ENCODE data around the gene SIDT1. TPM values are rescaled to one million over a fixed set of nuclear protein-coding genes. Genes with fewer than 3 reads are reported as not detected.

Gene SIDT1
- total RNA-seq, 1 experiment from 2014 or later, result not detected

GRCh38 chr3:113545594-113545993 is 13.2 kb downstream of the SIDT1 start:
- DNase-seq (ENCODE audit: low spot score), result no peak

- no peak for DNase-seq (ENCODE audit: low spot score)
Measured at GRCh38 chr3:113546414-113546893, 14.1 kb downstream of the SIDT1 start.

- DNase-seq (ENCODE audit: low spot score), result no peak
Measured at GRCh38 chr3:113548501-113548900, 16.1 kb downstream of the SIDT1 start.

GRCh38 chr3:113551820-113552219 is 19.5 kb downstream of the SIDT1 start:
- no peak for DNase-seq (ENCODE audit: low spot score)

- no peak for DNase-seq (ENCODE audit: low spot score)
Measured at GRCh38 chr3:113552851-113553250, 20.5 kb downstream of the SIDT1 start.

GRCh38 chr3:113555138-113555537 is 22.8 kb downstream of the SIDT1 start:
- no peak for DNase-seq (ENCODE audit: low spot score)

GRCh38 chr3:113556316-113556945 is 24.1 kb downstream of the SIDT1 start:
- DNase-seq (ENCODE audit: low spot score), result no peak

- no peak for DNase-seq (ENCODE audit: low spot score)
Measured at GRCh38 chr3:113556946-113557335, 24.6 kb downstream of the SIDT1 start.

GRCh38 chr3:113557374-113557773 is 25.0 kb downstream of the SIDT1 start:
- peak; percentile 50 for DNase-seq (ENCODE audit: low spot score)

GRCh38 chr3:113559009-113559408 is 26.7 kb downstream of the SIDT1 start:
- DNase-seq (ENCODE audit: low spot score), result no peak

GRCh38 chr3:113560271-113560670 is 27.9 kb downstream of the SIDT1 start:
- no peak for DNase-seq (ENCODE audit: low spot score)

GRCh38 chr3:113560831-113561623 is 28.7 kb downstream of the SIDT1 start:
- no peak for DNase-seq (ENCODE audit: low spot score)

- DNase-seq (ENCODE audit: low spot score), result no peak
Measured at GRCh38 chr3:113565555-113565954, 33.2 kb downstream of the SIDT1 start.

- DNase-seq (ENCODE audit: low spot score), result no peak
Measured at GRCh38 chr3:113570158-113570557, 37.8 kb downstream of the SIDT1 start.

GRCh38 chr3:113571360-113571759 is 39.0 kb downstream of the SIDT1 start:
- no peak for DNase-seq (ENCODE audit: low spot score)

- DNase-seq (ENCODE audit: low spot score), result no peak
Measured at GRCh38 chr3:113573728-113574127, 41.4 kb downstream of the SIDT1 start.

GRCh38 chr3:113574213-113574612 is 41.9 kb downstream of the SIDT1 start:
- no peak for DNase-seq (ENCODE audit: low spot score)

- no peak for DNase-seq (ENCODE audit: low spot score)
Measured at GRCh38 chr3:113575206-113575605, 42.9 kb downstream of the SIDT1 start.

- DNase-seq (ENCODE audit: low spot score), result no peak
Measured at GRCh38 chr3:113585228-113585627, 52.9 kb downstream of the SIDT1 start.

GRCh38 chr3:113585720-113586119 is 53.4 kb downstream of the SIDT1 start:
- no peak for DNase-seq (ENCODE audit: low spot score)

- DNase-seq (ENCODE audit: low spot score), result no peak
Measured at GRCh38 chr3:113588806-113589205, 56.5 kb downstream of the SIDT1 start.

GRCh38 chr3:113589971-113590370 is 57.6 kb downstream of the SIDT1 start:
- no peak for DNase-seq (ENCODE audit: low spot score)

GRCh38 chr3:113590983-113591382 is 58.6 kb downstream of the SIDT1 start:
- no peak for DNase-seq (ENCODE audit: low spot score)
